ENCODE data around the gene SVOP.
A peak's percentile ranks its signal among the peaks of the same experiment; 100 is the strongest.
"Not testable (repeated sequence)": the region's sequence is repeated elsewhere in the genome, so short reads cannot be mapped to it uniquely, and the experiment has no call there.

Gene SVOP

GRCh38 chr12:109054520-109054919 is 33.7 kb upstream of the SVOP start:
- H3K36me3 ChIP-seq: peaks cover 17 to 33% (median 23%) of the 10 kb centered on the region in 11 experiments
- H3K9ac ChIP-seq: peak overlapping the region in 4 of 11 experiments; percentile 91 to 94 (median 93); a peak in 3 of 22 replicates
- peak overlapping the region in 10 of 11 experiments; percentile 85 to 99 (median 96); a peak in 13 of 22 replicates for H3K4me2 ChIP-seq
- TF ChIP-seq Cebpa-rat (IDR thresholded peaks at IDR 0.05): no peak
- H4K20me1 ChIP-seq: no peaks in the 10 kb centered on the region
- peaks cover 14 to 23% (median 19%) of the 10 kb centered on the region in 10 experiments for H3K4me1 ChIP-seq
- no peaks in the 10 kb centered on the region for H3K9me3 ChIP-seq (replicated peaks in 1 of 11)
- H3K4me3 ChIP-seq: no peak overlapping the region
- H3K27me3 ChIP-seq: no peaks in the 10 kb centered on the region
- H3K27ac ChIP-seq: no peak overlapping the region

- H3K4me3 ChIP-seq: peak overlapping the region in 9 of 10 experiments; percentile 90 to 100 (median 97); a peak in 13 of 20 replicates
- H3K27ac ChIP-seq: peak overlapping the region in 8 of 11 experiments; percentile 21 to 84 (median 81); a peak in 7 of 22 replicates
- not testable (repeated sequence) for H4K20me1 ChIP-seq; H3K9me3 ChIP-seq (replicated peaks in 1 of 11); H3K27me3 ChIP-seq
- H3K4me1 ChIP-seq: peaks cover 14 to 23% (median 19%) of the 10 kb centered on the region in 10 experiments
- peak overlapping the region; percentile 85 to 99 (median 96) for H3K4me2 ChIP-seq
- peak overlapping the region in 10 of 11 experiments; percentile 86 to 94 (median 91); a peak in 14 of 22 replicates for H3K9ac ChIP-seq
- peaks cover 15 to 29% (median 19%) of the 10 kb centered on the region in 11 experiments for H3K36me3 ChIP-seq
Measured at GRCh38 chr12:109054124-109054513, 33.3 kb upstream of the SVOP start.

GRCh38 chr12:109053382-109054123 is 32.7 kb upstream of the SVOP start:
- H3K27ac ChIP-seq: peak overlapping the region; percentile 75 to 86 (median 81); a peak in 20 of 22 replicates
- H3K4me2 ChIP-seq: peak overlapping the region; percentile 85 to 99 (median 96)
- no peaks in the 10 kb centered on the region for H3K27me3 ChIP-seq
- H3K36me3 ChIP-seq: peaks cover 11 to 23% (median 14%) of the 10 kb centered on the region in 11 experiments
- peak overlapping the region; percentile 90 to 100 (median 96) for H3K4me3 ChIP-seq
- no peaks in the 10 kb centered on the region for H4K20me1 ChIP-seq
- H3K9ac ChIP-seq: peak overlapping the region; percentile 86 to 94 (median 91)
- TF ChIP-seq Cebpa-rat (IDR thresholded peaks at IDR 0.05): no peak
- H3K9me3 ChIP-seq (replicated peaks in 1 of 11): no peaks in the 10 kb centered on the region
- H3K4me1 ChIP-seq: peaks cover 14 to 23% (median 19%) of the 10 kb centered on the region in 10 experiments

- peak within 1 kb of the TSS; percentile 90 to 100 (median 96) for H3K4me3 ChIP-seq
- H3K36me3 ChIP-seq: peaks cover 2 to 14% (median 5%) of the 10 kb centered on the region in 11 experiments; a peak in 20 of 22 replicates
- peak within 1 kb of the TSS; percentile 86 to 94 (median 91) for H3K9ac ChIP-seq
- H3K4me1 ChIP-seq: peaks cover 14 to 23% (median 19%) of the 10 kb centered on the region in 10 experiments
- TF ChIP-seq Cebpa-rat (IDR thresholded peaks at IDR 0.05): no peak
- no peaks in the 10 kb centered on the region for H3K27me3 ChIP-seq
- H3K4me2 ChIP-seq: peak within 1 kb of the TSS; percentile 85 to 99 (median 96)
- H3K27ac ChIP-seq: peak within 1 kb of the TSS; percentile 75 to 86 (median 81)
- H4K20me1 ChIP-seq: no peaks in the 10 kb centered on the region
- H3K9me3 ChIP-seq (replicated peaks in 1 of 11): no peaks in the 10 kb centered on the region
Measured at GRCh38 chr12:109052414-109053323, 31.8 kb upstream of the SVOP start, which contains the start of gene USP30. TSS of gene USP30 (plus strand) at chr12:109052576. CDS start at chr12:109052679, 103 bp downstream.

GRCh38 chr12:109052097-109052413 is 31.2 kb upstream of the SVOP start:
- H4K20me1 ChIP-seq: no peaks in the 10 kb centered on the region
- H3K36me3 ChIP-seq: peaks cover 0 to 8% (median 0%) of the 10 kb centered on the region in 11 experiments; a peak in 2 of 22 replicates
- no peaks in the 10 kb centered on the region for H3K27me3 ChIP-seq
- H3K4me3 ChIP-seq: peak overlapping the region; percentile 90 to 100 (median 96)
- peaks cover 14 to 23% (median 19%) of the 10 kb centered on the region in 10 experiments for H3K4me1 ChIP-seq
- peak overlapping the region; percentile 78 to 99 (median 95) for H3K4me2 ChIP-seq
- TF ChIP-seq Cebpa-rat (IDR thresholded peaks at IDR 0.05): no peak
- H3K9me3 ChIP-seq (replicated peaks in 1 of 11): no peaks in the 10 kb centered on the region
- H3K27ac ChIP-seq: peak overlapping the region in 9 of 11 experiments; percentile 75 to 86 (median 81); a peak in 14 of 22 replicates
- H3K9ac ChIP-seq: peak overlapping the region; percentile 86 to 94 (median 91); a peak in 18 of 22 replicates

- H3K36me3 ChIP-seq; H3K27ac ChIP-seq; H3K4me3 ChIP-seq; H3K9ac ChIP-seq; H4K20me1 ChIP-seq; H3K9me3 ChIP-seq (replicated peaks in 1 of 11); H3K4me2 ChIP-seq; H3K27me3 ChIP-seq: not testable (repeated sequence)
- peaks cover 14 to 23% (median 19%) of the 10 kb centered on the region in 10 experiments for H3K4me1 ChIP-seq
Measured at GRCh38 chr12:109049794-109050193, 28.9 kb upstream of the SVOP start.

- H3K27ac ChIP-seq; H3K4me3 ChIP-seq; H4K20me1 ChIP-seq; H3K36me3 ChIP-seq; H3K4me2 ChIP-seq; H3K27me3 ChIP-seq; H3K9me3 ChIP-seq (replicated peaks in 1 of 11): not testable (repeated sequence)
- peaks cover 5 to 15% (median 13%) of the 10 kb centered on the region in 10 experiments for H3K4me1 ChIP-seq
- 0 out of 22 replicates have a peak overlapping the region, but pooled peaks of 1 of the 11 experiments have one; percentile 17 for H3K9ac ChIP-seq
Measured at GRCh38 chr12:109048706-109049105, 27.8 kb upstream of the SVOP start.

- H3K4me3 ChIP-seq: no peak overlapping the region
- H3K4me2 ChIP-seq: no peak overlapping the region
- no peaks in the 10 kb centered on the region for H3K9me3 ChIP-seq (replicated peaks in 1 of 11)
- no peaks in the 10 kb centered on the region for H3K36me3 ChIP-seq
- no peaks in the 10 kb centered on the region for H3K27me3 ChIP-seq
- no peaks in the 10 kb centered on the region for H4K20me1 ChIP-seq
- TF ChIP-seq Cebpa-rat (IDR thresholded peaks at IDR 0.05): no peak
- peaks cover 0 to 8% (median 6%) of the 10 kb centered on the region in 10 experiments; a peak in 10 of 20 replicates for H3K4me1 ChIP-seq
- no peak overlapping the region for H3K27ac ChIP-seq
- H3K9ac ChIP-seq: no peak overlapping the region
Measured at GRCh38 chr12:109047081-109047805, 26.4 kb upstream of the SVOP start.

Measured in BLaER1 treated with 17β-estradiol and CSF1 and Interleukin-3, amounts not matched to agents 10 nM and 100 nM (cell line).